ENCODE data around the gene HCN1. TPM values are rescaled to one million over a fixed set of nuclear protein-coding genes. Genes with fewer than 3 reads are reported as not detected.

Gene HCN1
- total RNA-seq, 2 donors from 2014 or later = 5.9 to 10.8 TPM

DNA sequence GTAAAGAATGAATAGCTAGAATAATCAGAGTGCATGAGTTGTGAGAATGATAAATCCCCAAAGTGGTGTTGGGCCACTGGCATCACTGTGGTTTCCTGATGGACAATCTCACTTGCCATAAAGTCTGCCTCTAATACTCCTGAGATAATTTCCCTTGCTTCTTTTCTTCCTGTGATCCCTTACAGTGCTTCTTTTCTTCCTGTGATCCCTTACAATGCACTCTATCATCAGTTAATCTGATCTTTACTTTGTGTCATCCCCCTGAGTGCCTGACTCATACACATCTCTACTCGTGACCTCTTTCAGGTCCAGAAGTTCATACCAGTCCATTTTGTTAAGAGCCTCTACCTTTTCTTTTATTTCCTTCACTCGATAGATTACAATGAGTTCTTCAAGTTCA is 418.3 kb downstream of the HCN1 start:
- Histone ChIP-seq H3K9ac (ENCODE audit: extremely low read depth, low read length, poor library complexity, severe bottlenecking) (no peak overlapping the region), H3K27me3 (ENCODE audit: control insufficient read depth, insufficient read depth, low read length, poor library complexity, severe bottlenecking) (no peaks in the 10 kb centered on the region), H3K9me3 (ENCODE audit: control insufficient read depth, low read length) (peaks cover 19% of the 10 kb centered on the region), H3K4me1 (ENCODE audit: control insufficient read depth, insufficient read depth, low read length) (peaks cover 9% of the 10 kb centered on the region), H3K36me3 (ENCODE audit: control insufficient read depth, insufficient read depth, low read length) (no peaks in the 10 kb centered on the region), H3K4me3 (ENCODE audit: low read length) (no peak overlapping the region), H3K27ac (ENCODE audit: low read depth, low read length) (no peak overlapping the region)
- Mint-ChIP-seq H3K4me1 (peaks cover 16% of the 10 kb centered on the region), H3K27me3 (ENCODE audit: insufficient read depth) (no peaks in the 10 kb centered on the region), H3K36me3 (ENCODE audit: low read depth) (peaks cover 15% of the 10 kb centered on the region), H3K9me3 (peaks cover 18% of the 10 kb centered on the region), H3K27ac (no peak overlapping the region), H3K4me3 (no peak overlapping the region)
- TF ChIP-seq CTCF (conservative IDR thresholded peaks at IDR 0.05) = no peak
- 71% methylated on average over 2 of the region's 2 CpGs; no CpG with 5 or more reads in 1 of the 2 experiments for WGBS, 2 experiments (ENCODE audit: insufficient coverage in 1 of 2, insufficient read length in 1 of 2)
- no peak for DNase-seq

- Histone ChIP-seq H3K4me1 (ENCODE audit: control insufficient read depth, insufficient read depth, low read length) (peaks cover 6% of the 10 kb centered on the region), H3K36me3 (ENCODE audit: control insufficient read depth, insufficient read depth, low read length) (no peaks in the 10 kb centered on the region), H3K27ac (ENCODE audit: low read depth, low read length) (no peak overlapping the region), H3K27me3 (ENCODE audit: control insufficient read depth, insufficient read depth, low read length, poor library complexity, severe bottlenecking) (no peaks in the 10 kb centered on the region), H3K9ac (ENCODE audit: extremely low read depth, low read length, poor library complexity, severe bottlenecking) (no peak overlapping the region), H3K4me3 (ENCODE audit: low read length) (no peak overlapping the region), H3K9me3 (ENCODE audit: control insufficient read depth, low read length) (no peaks in the 10 kb centered on the region)
- Mint-ChIP-seq H3K4me1 (peaks cover 21% of the 10 kb centered on the region), H3K4me3 (no peak overlapping the region), H3K9me3 (peaks cover 2% of the 10 kb centered on the region), H3K36me3 (ENCODE audit: low read depth) (peaks cover 6% of the 10 kb centered on the region), H3K27ac (no peak overlapping the region), H3K27me3 (ENCODE audit: insufficient read depth) (no peaks in the 10 kb centered on the region)
- no peak for DNase-seq
- no peak for TF ChIP-seq CTCF (conservative IDR thresholded peaks at IDR 0.05)
- WGBS, 2 experiments (ENCODE audit: insufficient coverage in 1 of 2, insufficient read length in 1 of 2) = 89% methylated on average over 2 of the region's 2 CpGs; no CpG with 5 or more reads in 1 of the 2 experiments
Observed at GRCh38 chr5:45274241-45274640, 421.9 kb downstream of the HCN1 start.

DNA sequence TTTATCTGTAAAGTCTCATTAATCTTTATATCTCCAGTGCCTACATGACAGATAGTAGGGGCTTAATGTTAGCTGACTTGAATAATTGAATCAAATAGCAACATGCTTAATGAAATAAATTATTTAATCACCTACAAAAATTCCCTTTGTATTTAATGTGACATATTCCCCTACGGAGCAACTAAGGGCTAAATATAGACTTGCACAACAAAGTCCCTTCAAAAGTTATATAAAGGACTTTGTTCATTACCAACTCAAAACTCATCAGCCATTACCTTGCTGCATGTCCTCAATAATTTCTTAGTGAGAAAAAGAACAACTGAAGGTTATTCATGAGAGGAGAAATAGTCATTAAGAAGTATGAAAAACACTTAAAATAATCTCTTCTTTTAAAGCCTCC is 424.6 kb downstream of the HCN1 start:
- H3K27ac ChIP-seq (ENCODE audit: low read depth, low read length) = no peak overlapping the region

More for the DNA sequence above, 424.6 kb downstream of the HCN1 start:
- Histone ChIP-seq H3K9me3 (ENCODE audit: control insufficient read depth, low read length) (no peaks in the 10 kb centered on the region), H3K4me3 (ENCODE audit: low read length) (no peak overlapping the region), H3K4me1 (ENCODE audit: control insufficient read depth, insufficient read depth, low read length) (no peaks in the 10 kb centered on the region), H3K36me3 (ENCODE audit: control insufficient read depth, insufficient read depth, low read length) (no peaks in the 10 kb centered on the region), H3K27me3 (ENCODE audit: control insufficient read depth, insufficient read depth, low read length, poor library complexity, severe bottlenecking) (no peaks in the 10 kb centered on the region), H3K9ac (ENCODE audit: extremely low read depth, low read length, poor library complexity, severe bottlenecking) (no peak overlapping the region)
- no peaks in the 10 kb centered on the region for H3K36me3 Mint-ChIP-seq (ENCODE audit: low read depth)
- peaks cover 9% of the 10 kb centered on the region for H3K4me1 Mint-ChIP-seq
- H3K4me3 Mint-ChIP-seq = no peak overlapping the region
- 93% methylated on average over 1 of the region's 1 CpG; no CpG with 5 or more reads in 1 of the 2 experiments for WGBS, 2 experiments (ENCODE audit: insufficient coverage in 1 of 2, insufficient read length in 1 of 2)
- H3K27me3 Mint-ChIP-seq (ENCODE audit: insufficient read depth) = no peaks in the 10 kb centered on the region
- no peak overlapping the region for H3K27ac Mint-ChIP-seq
- no peaks in the 10 kb centered on the region for H3K9me3 Mint-ChIP-seq
- no peak for DNase-seq
- TF ChIP-seq CTCF (conservative IDR thresholded peaks at IDR 0.05) = no peak
